Activated T-helper 2 cell treated with anti-CD3 and anti-CD28 coated beads, Interferon-gamma antibody, Interleukin-2, Interleukin-4, amounts not matched to agents 10 μg/mL and 5 μg/mL and 100 μg/mL, durations not matched to agents 14 hours and 24 hours and 36 hours (primary cell): ENCODE measurements around the gene TEAD2. TPM values are rescaled to one million over a fixed set of nuclear protein-coding genes. Genes with fewer than 3 reads are reported as not detected.
A peak's percentile ranks its signal among the peaks of the same experiment; 100 is the strongest.
"Not testable (repeated sequence)": the region's sequence is repeated elsewhere in the genome, so short reads cannot be mapped to it uniquely, and the experiment has no call there.

ENCODE experiments used
- DNase-seq: peaks from one replicate; pipeline ENCODE4 v3.0.0; 2021; ENCODE audit warnings: low spot score
- H3K27ac Mint-ChIP-seq: one replicate; pipeline ENCODE4 v1.8.0; 2021; ENCODE audit warnings: mixed read lengths
- H3K27me3 Mint-ChIP-seq: one replicate; pipeline ENCODE4 v1.8.0; 2021; ENCODE audit warnings: low read depth, mixed read lengths
- H3K36me3 Mint-ChIP-seq: one replicate; pipeline ENCODE4 v1.8.0; 2021; ENCODE audit warnings: low read depth, mixed read lengths
- H3K4me1 Mint-ChIP-seq: one replicate; pipeline ENCODE4 v1.8.0; 2021; ENCODE audit warnings: low read depth, mixed read lengths
- H3K4me3 Mint-ChIP-seq: one replicate; pipeline ENCODE4 v1.8.0; 2021; ENCODE audit warnings: low read depth, mild to moderate bottlenecking, moderate library complexity, mixed read lengths
- H3K9me3 Mint-ChIP-seq: one replicate; pipeline ENCODE4 v1.8.0; 2021; ENCODE audit warnings: mixed read lengths
- intact Hi-C: fragments of 100-400 bp; cut with micrococcal nuclease; formaldehyde crosslinking; loops from one replicate; pipeline ENCODE4 v1.15.1; 2023
- total RNA-seq: library from RNA; stranded (reverse); gene quantifications from 2 replicates; pipeline ENCODE4 v1.2.3, GENCODE V29; 2022

The TEAD2 gene
- total RNA-seq, 1 donor from 2014 or later = not detected

- no peak for DNase-seq
- intact Hi-C loops = no loop called here
- H3K27me3 Mint-ChIP-seq = no peaks in the 10 kb centered on the region
- H3K36me3 Mint-ChIP-seq = peaks cover 37% of the 10 kb centered on the region
- no peak overlapping the region for H3K27ac Mint-ChIP-seq
- H3K4me3 Mint-ChIP-seq = no peak overlapping the region
- no peaks in the 10 kb centered on the region for H3K9me3 Mint-ChIP-seq
- peaks cover 41% of the 10 kb centered on the region for H3K4me1 Mint-ChIP-seq
Observed at GRCh38 chr19:49338023-49338677, 24.1 kb downstream of the TEAD2 start.

DNA sequence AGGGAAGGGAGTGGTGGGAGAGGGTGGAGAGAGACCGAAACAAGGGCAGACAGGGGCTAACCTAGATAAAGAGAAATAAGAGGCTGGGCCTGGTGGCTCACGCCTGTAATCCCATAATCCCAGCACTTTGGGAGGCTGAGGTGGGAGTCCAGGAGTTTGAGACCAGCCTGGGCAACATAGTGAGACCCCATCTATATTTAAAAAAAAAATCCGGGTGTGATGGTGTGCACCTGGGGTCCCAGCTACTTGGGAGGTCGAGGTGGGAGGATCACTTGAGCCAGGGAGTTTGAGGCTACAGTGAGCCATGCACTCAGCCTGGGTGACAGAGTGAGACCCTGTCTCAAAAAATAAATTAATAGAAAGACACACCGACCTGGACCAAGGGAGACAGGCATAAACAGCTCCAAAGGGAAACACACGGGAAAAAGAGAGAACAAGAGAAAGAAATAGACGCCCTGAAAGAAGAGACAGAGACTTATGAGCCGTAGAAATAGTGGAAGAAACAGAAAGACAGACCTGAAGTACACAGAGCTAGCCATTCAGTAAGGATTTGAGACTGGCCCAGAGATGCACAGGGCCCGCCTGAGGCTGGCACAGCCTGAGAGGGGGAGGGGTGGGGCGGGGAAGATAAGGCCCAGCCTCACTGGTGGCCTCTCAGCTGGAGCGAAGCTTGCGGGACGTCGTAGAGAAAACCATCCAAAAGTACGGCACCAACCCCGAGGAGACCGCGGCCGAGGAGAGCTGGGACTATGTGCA lies 24.8 kb downstream of the TEAD2 start:
- DNase-seq = no peak
- Mint-ChIP-seq H3K27ac (peak overlapping the region; percentile 18), H3K27me3 (no peaks in the 10 kb centered on the region), H3K36me3 (peaks cover 37% of the 10 kb centered on the region), H3K4me3 (peak overlapping the region; percentile 99), H3K9me3 (no peaks in the 10 kb centered on the region), H3K4me1 (peaks cover 41% of the 10 kb centered on the region)
- intact Hi-C loops = no loop called here

DNA sequence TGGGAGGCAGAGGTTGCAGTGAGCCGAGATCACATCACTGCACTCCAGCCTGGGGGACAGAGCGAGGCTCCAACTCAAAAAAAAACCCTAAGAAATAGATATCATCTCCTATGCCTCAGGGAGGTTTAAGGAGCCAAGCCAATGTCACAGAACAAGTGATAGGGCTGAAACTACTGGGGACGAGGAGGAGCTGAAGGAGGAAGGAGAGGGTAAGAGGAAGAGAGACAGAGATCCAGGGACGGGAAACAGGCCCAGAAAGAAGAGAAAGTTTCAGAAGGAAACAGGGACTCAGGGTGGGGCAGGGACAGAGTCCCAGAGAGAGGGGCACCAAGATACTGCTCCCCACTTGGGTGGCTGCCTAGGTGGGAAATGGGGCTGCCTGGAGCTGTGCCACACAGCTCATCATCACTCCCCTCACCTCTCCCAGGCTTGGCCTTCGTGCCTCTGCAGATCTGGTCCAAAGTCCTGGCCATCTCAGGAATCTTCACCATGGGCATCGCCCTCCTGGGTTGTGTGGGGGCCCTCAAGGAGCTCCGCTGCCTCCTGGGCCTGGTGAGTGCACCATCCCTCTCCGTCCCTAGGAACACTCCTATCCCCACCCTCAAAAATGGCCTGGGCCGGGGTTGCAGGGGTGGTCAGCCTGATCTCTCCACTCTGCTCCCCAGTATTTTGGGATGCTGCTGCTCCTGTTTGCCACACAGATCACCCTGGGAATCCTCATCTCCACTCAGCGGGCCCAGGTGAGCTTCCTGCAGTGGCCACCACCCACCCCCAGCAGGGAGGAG lies 25.5 kb downstream of the TEAD2 start:
- Mint-ChIP-seq H3K36me3 (peaks cover 37% of the 10 kb centered on the region), H3K27ac (peak overlapping the region; percentile 99), H3K4me3 (peak overlapping the region; percentile 99), H3K27me3 (no peaks in the 10 kb centered on the region), H3K4me1 (peaks cover 46% of the 10 kb centered on the region), H3K9me3 (no peaks in the 10 kb centered on the region)
- intact Hi-C loops = no loop called here
- no peak for DNase-seq

- no peaks in the 10 kb centered on the region for H3K9me3 Mint-ChIP-seq
- no peak for DNase-seq
- H3K4me3 Mint-ChIP-seq = peak overlapping the region; percentile 99
- H3K4me1 Mint-ChIP-seq = peaks cover 50% of the 10 kb centered on the region
- peaks cover 37% of the 10 kb centered on the region for H3K36me3 Mint-ChIP-seq
- intact Hi-C loops = no loop called here
- H3K27ac Mint-ChIP-seq = peak overlapping the region; percentile 99
- H3K27me3 Mint-ChIP-seq = no peaks in the 10 kb centered on the region
Observed at GRCh38 chr19:49335784-49336481, 26.3 kb downstream of the TEAD2 start.

GRCh38 chr19:49335071-49335783 lies 27.0 kb downstream of the TEAD2 start, which contains the start of gene CD37:
CD37 (plus strand) TSS chr19:49335406; CDS start chr19:49335541, 135 bp downstream.
- Mint-ChIP-seq H3K27me3 (no peaks in the 10 kb centered on the region), H3K4me1 (peaks cover 49% of the 10 kb centered on the region), H3K4me3 (peak within 1 kb of the TSS; percentile 99), H3K27ac (peak within 1 kb of the TSS; percentile 99), H3K36me3 (peaks cover 36% of the 10 kb centered on the region), H3K9me3 (no peaks in the 10 kb centered on the region)
- DNase-seq = peak; percentile 54
- intact Hi-C loops = no loop called here

DNA sequence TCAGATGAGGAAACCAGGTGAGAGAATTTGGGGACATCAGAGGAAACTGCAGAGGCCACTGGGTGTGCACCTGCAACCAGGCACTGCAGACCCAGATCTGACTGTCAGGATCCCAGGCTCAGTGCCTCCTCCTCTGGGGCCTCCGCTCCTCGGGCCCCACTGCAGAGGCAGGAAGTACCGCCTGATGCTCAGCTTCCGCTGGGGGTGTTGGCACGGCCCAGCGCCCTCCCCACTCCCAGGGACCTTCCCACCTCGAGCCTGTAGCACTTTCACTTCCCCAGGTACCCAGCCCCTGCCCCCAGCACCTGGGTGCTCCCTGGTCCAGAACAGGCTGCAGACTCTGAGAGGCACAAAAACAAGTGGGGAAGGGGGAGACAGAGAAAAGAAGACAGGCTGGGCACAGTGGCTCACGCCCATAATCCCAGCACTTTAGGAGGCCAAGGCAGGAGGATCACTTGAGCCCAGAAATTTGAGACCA lies 28.4 kb downstream of the TEAD2 start:
- peak; percentile 64 for DNase-seq
- Mint-ChIP-seq H3K27me3 (no peaks in the 10 kb centered on the region), H3K27ac (peak overlapping the region; percentile 92), H3K36me3 (peaks cover 30% of the 10 kb centered on the region), H3K9me3 (no peaks in the 10 kb centered on the region), H3K4me1 (peaks cover 53% of the 10 kb centered on the region), H3K4me3 (peak overlapping the region; percentile 77)
- intact Hi-C loops = no loop called here

- no peaks in the 10 kb centered on the region for H3K27me3 Mint-ChIP-seq
- intact Hi-C loops = no loop called here
- H3K4me3 Mint-ChIP-seq = peak overlapping the region; percentile 77
- H3K36me3 Mint-ChIP-seq = peaks cover 28% of the 10 kb centered on the region
- peak overlapping the region; percentile 92 for H3K27ac Mint-ChIP-seq
- H3K4me1 Mint-ChIP-seq = peaks cover 55% of the 10 kb centered on the region
- DNase-seq = no peak
- H3K9me3 Mint-ChIP-seq = no peaks in the 10 kb centered on the region
Observed at GRCh38 chr19:49333418-49333805, 28.8 kb downstream of the TEAD2 start.

DNA sequence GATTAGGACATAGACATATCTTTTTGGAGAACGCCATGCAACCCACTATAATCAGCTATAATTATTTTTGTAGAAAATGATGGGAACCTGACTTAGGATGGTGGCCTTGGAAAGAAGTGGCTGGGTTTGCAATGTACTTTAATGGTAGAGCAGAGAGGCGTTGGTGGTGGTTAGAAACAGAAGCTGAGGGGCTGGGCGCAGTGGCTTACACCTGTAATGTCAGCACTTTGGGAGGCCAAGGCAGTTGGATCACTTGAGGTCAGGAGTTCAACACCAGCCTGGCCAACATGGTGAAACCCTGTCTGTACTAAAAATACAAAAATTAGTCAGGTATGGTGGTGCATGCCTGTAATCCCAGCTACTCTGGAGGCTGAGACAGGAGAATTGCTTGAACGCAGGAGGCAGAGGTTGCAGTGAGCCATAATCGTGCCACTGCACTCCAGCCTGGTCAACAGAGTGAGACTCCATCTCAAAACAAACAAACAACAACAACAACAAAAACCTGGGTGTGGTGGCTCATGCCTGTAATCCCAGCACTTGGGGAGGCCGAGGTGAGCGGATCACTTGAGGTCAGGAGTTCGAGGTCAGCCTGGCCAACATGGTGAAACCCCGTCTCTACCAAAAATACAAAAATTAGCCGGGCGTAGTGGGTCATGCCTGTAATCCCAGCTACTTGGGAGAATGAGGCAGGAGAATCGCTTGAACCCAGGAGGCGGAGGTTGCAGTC lies 29.4 kb downstream of the TEAD2 start:
- H3K4me1 Mint-ChIP-seq = peaks cover 56% of the 10 kb centered on the region
- H3K36me3 Mint-ChIP-seq = peaks cover 28% of the 10 kb centered on the region
- peak overlapping the region; percentile 92 for H3K27ac Mint-ChIP-seq
- H3K27me3 Mint-ChIP-seq, H3K9me3 Mint-ChIP-seq, intact Hi-C loops, H3K4me3 Mint-ChIP-seq, DNase-seq: not testable (repeated sequence)

DNA sequence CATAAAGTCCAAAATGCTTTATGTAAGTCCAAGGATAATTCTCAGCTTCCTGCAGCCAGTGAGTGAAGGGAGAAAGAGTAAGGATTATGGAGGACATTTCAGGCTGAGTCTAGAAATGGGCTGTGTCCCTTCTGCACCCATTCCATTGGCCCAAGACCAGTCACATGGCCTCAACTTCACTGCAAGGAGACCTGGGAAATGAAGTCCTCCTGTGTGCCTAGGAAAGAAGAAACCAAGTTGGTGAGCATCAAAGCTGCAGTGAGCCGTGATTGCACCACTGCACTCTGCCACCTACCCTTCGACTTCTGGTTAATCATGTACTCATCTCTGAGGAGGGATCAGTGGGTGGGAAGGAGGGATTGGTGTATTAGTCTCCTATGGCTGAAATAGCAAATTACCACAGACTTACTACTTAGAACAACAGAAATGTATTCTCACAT lies 30.6 kb downstream of the TEAD2 start:
- peak; percentile 54 for DNase-seq
- H3K36me3 Mint-ChIP-seq = peaks cover 24% of the 10 kb centered on the region
- peaks cover 54% of the 10 kb centered on the region for H3K4me1 Mint-ChIP-seq
- H3K27me3 Mint-ChIP-seq = no peaks in the 10 kb centered on the region
- H3K9me3 Mint-ChIP-seq = no peaks in the 10 kb centered on the region
- no peak overlapping the region for H3K4me3 Mint-ChIP-seq
- intact Hi-C loops = no loop called here
- peak overlapping the region; percentile 20 for H3K27ac Mint-ChIP-seq

DNA sequence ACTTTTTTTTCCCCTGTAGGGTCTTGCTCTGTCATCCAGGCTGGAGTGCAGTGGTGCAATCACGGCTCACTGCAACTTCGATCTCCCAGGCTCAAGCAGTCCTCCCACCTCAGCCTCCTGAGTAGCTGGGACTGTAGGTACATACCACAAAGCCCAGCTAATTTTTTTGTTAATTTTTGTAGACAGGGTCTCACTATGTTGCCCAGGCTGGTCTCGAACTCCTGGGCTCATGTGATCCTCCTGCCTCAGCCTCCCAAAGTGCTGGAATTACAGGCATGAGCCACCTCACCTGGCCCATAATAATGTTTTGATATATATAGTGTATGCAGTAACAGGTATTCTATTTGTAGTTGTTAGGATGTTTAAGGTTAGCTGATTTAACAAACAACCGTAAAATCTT lies 31.0 kb downstream of the TEAD2 start:
- intact Hi-C loops, DNase-seq, H3K4me3 Mint-ChIP-seq: not testable (repeated sequence)

GRCh38 chr19:49328741-49329140 lies 33.5 kb downstream of the TEAD2 start:
- H3K4me1 Mint-ChIP-seq = peaks cover 35% of the 10 kb centered on the region
- no peak overlapping the region for H3K4me3 Mint-ChIP-seq
- H3K9me3 Mint-ChIP-seq = no peaks in the 10 kb centered on the region
- peaks cover 21% of the 10 kb centered on the region for H3K36me3 Mint-ChIP-seq
- no peaks in the 10 kb centered on the region for H3K27me3 Mint-ChIP-seq
- no peak for DNase-seq
- intact Hi-C loops = loop anchor here (1.0 kb wide), 1 partner anchor 62 kb away; no protein-coding TSS in a partner anchor
- H3K27ac Mint-ChIP-seq = no peak overlapping the region

More for the DNA sequence above, 31.0 kb downstream of the TEAD2 start:
- Mint-ChIP-seq H3K4me1 (peaks cover 49% of the 10 kb centered on the region), H3K36me3 (peaks cover 21% of the 10 kb centered on the region)
- not testable (repeated sequence) for H3K27ac Mint-ChIP-seq, H3K27me3 Mint-ChIP-seq, H3K9me3 Mint-ChIP-seq
